Muscle layer of duodenum (tissue), 2 donors: Measurements from ENCODE around the gene CTRL.

ENCODE experiments used
- H3K27ac ChIP-seq: one replicate; pipeline ENCODE4 v1.7.0; 2013; ENCODE audit warnings: mild to moderate bottlenecking, low read length
- H3K27me3 ChIP-seq: one replicate; pipeline ENCODE4 v1.7.0; 2013; ENCODE audit warnings: low read depth, mild to moderate bottlenecking, control low read depth, low read length
- H3K36me3 ChIP-seq, 2 donors: one replicate each; pipeline ENCODE4 v1.7.0; 2013; ENCODE audit warnings: low read length in 2 of 2, control low read depth in 1 of 2, mild to moderate bottlenecking in 1 of 2; ENCODE audit not compliant: insufficient read depth in 2 of 2, control insufficient read depth in 1 of 2
- H3K4me1 ChIP-seq, 2 donors: one replicate each; pipeline ENCODE4 v1.7.0; 2013; ENCODE audit warnings: low read length in 2 of 2, mild to moderate bottlenecking in 2 of 2, control low read depth in 1 of 2, moderate library complexity in 1 of 2; ENCODE audit not compliant: insufficient read depth in 2 of 2, control insufficient read depth in 1 of 2
- H3K4me3 ChIP-seq, 2 donors: one replicate each; pipeline ENCODE4 v1.7.0; 2013; ENCODE audit warnings: low read length in 2 of 2, low read depth in 1 of 2, mild to moderate bottlenecking in 1 of 2
- H3K9me3 ChIP-seq, 2 donors: one replicate each; pipeline ENCODE4 v1.7.0; 2013; ENCODE audit warnings: low read length in 2 of 2, control low read depth in 1 of 2, mild to moderate bottlenecking in 1 of 2; ENCODE audit not compliant: control insufficient read depth in 1 of 2
- donor health status: healthy.

CTRL gene

GRCh38 chr16:67897231-67897630 lies 34.4 kb downstream of the CTRL start:
- Histone ChIP-seq H3K4me1 (peaks cover 15 to 31% of the 10 kb centered on the region in 2 donors), H3K4me3 (no peak overlapping the region), H3K36me3 (no peaks in the 10 kb centered on the region), H3K27me3 (no peaks in the 10 kb centered on the region), H3K9me3 (no peaks in the 10 kb centered on the region), H3K27ac (no peak overlapping the region)

- Histone ChIP-seq H3K36me3 (no peaks in the 10 kb centered on the region), H3K27ac (peak overlapping the region; percentile 92), H3K9me3 (no peaks in the 10 kb centered on the region), H3K27me3 (no peaks in the 10 kb centered on the region), H3K4me3 (peak overlapping the region; percentile 85 to 95), H3K4me1 (peaks cover 15 to 31% of the 10 kb centered on the region in 2 donors)
Observed at GRCh38 chr16:67893743-67894399, 37.8 kb downstream of the CTRL start.

- Histone ChIP-seq H3K4me1 (peaks cover 15 to 31% of the 10 kb centered on the region in 2 donors), H3K27me3 (no peaks in the 10 kb centered on the region), H3K27ac (peak within 1 kb of the TSS; percentile 92), H3K9me3 (no peaks in the 10 kb centered on the region), H3K36me3 (no peaks in the 10 kb centered on the region), H3K4me3 (peak within 1 kb of the TSS; percentile 85 to 95)
Observed at GRCh38 chr16:67892899-67893742, 38.5 kb downstream of the CTRL start, which contains the start of gene PSKH1. Gene PSKH1 (plus strand): TSS chr16:67893254. CDS start chr16:67908750, 15,496 bp downstream.

GRCh38 chr16:67892375-67892774 lies 39.3 kb downstream of the CTRL start:
- H3K4me1 ChIP-seq = peaks cover 15 to 30% of the 10 kb centered on the region in 2 donors
- no peaks in the 10 kb centered on the region for H3K9me3 ChIP-seq
- no peaks in the 10 kb centered on the region for H3K36me3 ChIP-seq
- peak overlapping the region; percentile 59 to 78 for H3K4me3 ChIP-seq
- no peaks in the 10 kb centered on the region for H3K27me3 ChIP-seq
- peak overlapping the region; percentile 54 for H3K27ac ChIP-seq

- no peak overlapping the region for H3K27ac ChIP-seq
- peaks cover 3 to 14% of the 10 kb centered on the region in 2 donors for H3K4me1 ChIP-seq
- H3K36me3 ChIP-seq = peaks cover 3 to 27% of the 10 kb centered on the region in 2 donors
- H3K9me3 ChIP-seq = no peaks in the 10 kb centered on the region
- no peak overlapping the region for H3K4me3 ChIP-seq
- no peaks in the 10 kb centered on the region for H3K27me3 ChIP-seq
Observed at GRCh38 chr16:67888331-67888730, 43.3 kb downstream of the CTRL start.

- Histone ChIP-seq H3K36me3 (peaks cover 22 to 46% of the 10 kb centered on the region in 2 donors), H3K9me3 (no peaks in the 10 kb centered on the region), H3K27ac (no peak overlapping the region), H3K27me3 (no peaks in the 10 kb centered on the region), H3K4me1 (peaks cover 3 to 14% of the 10 kb centered on the region in 2 donors), H3K4me3 (no peak overlapping the region)
Observed at GRCh38 chr16:67886387-67886786, 45.3 kb downstream of the CTRL start.

- H3K4me3 ChIP-seq = no peak overlapping the region
- peaks cover 26 to 50% of the 10 kb centered on the region in 2 donors for H3K36me3 ChIP-seq
- peaks cover 3 to 14% of the 10 kb centered on the region in 2 donors for H3K4me1 ChIP-seq
- no peak overlapping the region for H3K27ac ChIP-seq
- H3K9me3 ChIP-seq = no peaks in the 10 kb centered on the region
- H3K27me3 ChIP-seq = no peaks in the 10 kb centered on the region
Observed at GRCh38 chr16:67885976-67886375, 45.7 kb downstream of the CTRL start.

- no peaks in the 10 kb centered on the region for H3K9me3 ChIP-seq
- peaks cover 30 to 55% of the 10 kb centered on the region in 2 donors for H3K36me3 ChIP-seq
- no peaks in the 10 kb centered on the region for H3K27me3 ChIP-seq
- H3K4me3 ChIP-seq = no peak overlapping the region
- H3K27ac ChIP-seq = no peak overlapping the region
- H3K4me1 ChIP-seq = peaks cover 3 to 14% of the 10 kb centered on the region in 2 donors
Observed at GRCh38 chr16:67885545-67885944, 46.1 kb downstream of the CTRL start.

- Histone ChIP-seq H3K27me3 (no peaks in the 10 kb centered on the region), H3K27ac (no peak within 1 kb of the TSS), H3K9me3 (no peaks in the 10 kb centered on the region), H3K4me3 (no peak within 1 kb of the TSS), H3K36me3 (peaks cover 38 to 63% of the 10 kb centered on the region in 2 donors), H3K4me1 (peaks cover 3 to 14% of the 10 kb centered on the region in 2 donors)
Observed at GRCh38 chr16:67884684-67885083, 47.0 kb downstream of the CTRL start, which contains the start of gene NRN1L. Gene NRN1L (plus strand): TSS chr16:67884885. CDS start chr16:67884904, 19 bp downstream.

- Histone ChIP-seq H3K27ac (no peak overlapping the region), H3K27me3 (no peaks in the 10 kb centered on the region), H3K9me3 (no peaks in the 10 kb centered on the region), H3K36me3 (peaks cover 46 to 71% of the 10 kb centered on the region in 2 donors), H3K4me1 (peaks cover 3 to 14% of the 10 kb centered on the region in 2 donors), H3K4me3 (no peak overlapping the region)
Observed at GRCh38 chr16:67883872-67884261, 47.8 kb downstream of the CTRL start.

- peaks cover 51 to 77% of the 10 kb centered on the region in 2 donors for H3K36me3 ChIP-seq
- H3K27ac ChIP-seq = no peak overlapping the region
- no peaks in the 10 kb centered on the region for H3K27me3 ChIP-seq
Observed at GRCh38 chr16:67883146-67883871, 48.4 kb downstream of the CTRL start.

More at GRCh38 chr16:67883146-67883871, 48.4 kb downstream of the CTRL start:
- no peaks in the 10 kb centered on the region for H3K9me3 ChIP-seq
- peaks cover 3 to 14% of the 10 kb centered on the region in 2 donors for H3K4me1 ChIP-seq
- no peak overlapping the region for H3K4me3 ChIP-seq
